Panc1 (cell line): ENCODE data around the gene MC1R. TPM values are rescaled to one million over a fixed set of nuclear protein-coding genes. Genes with fewer than 3 reads are reported as not detected.
"Not testable (repeated sequence)": the region's sequence is repeated elsewhere in the genome, so short reads cannot be mapped to it uniquely, and the experiment has no call there.

Source experiments
- ATAC-seq: fragments of 200-7000 bp; cut with Tn5 transposase; 2 replicates; pipeline ENCODE4 v1.9.1; 2020; ENCODE audit warnings: mild to moderate bottlenecking, moderate library complexity
- BruUV-seq: library from RNA; stranded (reverse); fragments of 400-500 nt; replicated peaks from 2 replicates; lab custom pipeline; 2021; lab: Mats Ljungman, UMichigan
- CTCF ChIA-PET: fragments of 300-600 bp; sonication (Branson Sonifier 250); formaldehyde crosslinking; loops from one replicate; lab custom pipeline; 2022; ENCODE audit warnings: antibody characterized with exemption; lab: Charles Lee
- POLR2A ChIA-PET: fragments of 300-600 bp; sonication (Branson Sonifier 250); formaldehyde crosslinking; loops from one replicate; lab custom pipeline; 2022; ENCODE audit warnings: antibody characterized with exemption; lab: Charles Lee
- DNase-seq: peaks from one replicate; pipeline ENCODE4 v3.0.0-alpha.2; 2010; ENCODE audit warnings: low read depth, low spot score
- H3K27ac ChIP-seq: 2 replicates; pipeline ENCODE4 v1.5.1; 2011; ENCODE audit warnings: mild to moderate bottlenecking, low read length, inconsistent platforms
- H3K27me3 ChIP-seq: fragments of 200-500 bp; sonication (Bioruptor generic); 2 replicates; pipeline ENCODE4 v1.6.0; 2014; ENCODE audit warnings: low read length, inconsistent platforms; ENCODE audit not compliant: control insufficient read depth, insufficient read depth
- H3K36me3 ChIP-seq: fragments of 200-500 bp; sonication (Bioruptor generic); 2 replicates; pipeline ENCODE4 v1.5.1; 2014; ENCODE audit warnings: inconsistent platforms, mild to moderate bottlenecking, low read length, moderate library complexity; ENCODE audit not compliant: control insufficient read depth, insufficient read depth
- H3K4me1 ChIP-seq: 2 replicates; pipeline ENCODE4 v1.5.1; 2011; ENCODE audit warnings: inconsistent platforms, mild to moderate bottlenecking, low read length, moderate library complexity; ENCODE audit not compliant: control insufficient read depth, insufficient read depth
- H3K4me3 ChIP-seq, 2 experiments: 2 replicates each; pipeline ENCODE4 v1.5.1; 2011 to 2012; ENCODE audit warnings: low read depth in 2 of 2, low read length in 2 of 2, mild to moderate bottlenecking in 2 of 2, inconsistent platforms in 1 of 2, moderate library complexity in 1 of 2
- H3K9me3 ChIP-seq: fragments of 200-500 bp; sonication (Bioruptor generic); 2 replicates; pipeline ENCODE4 v1.5.1; 2014; ENCODE audit warnings: low read depth, mild to moderate bottlenecking, inconsistent platforms, low read length, moderate library complexity; ENCODE audit not compliant: control insufficient read depth, insufficient read depth
- CTCF ChIP-seq: fragments of 450-650 bp; IDR thresholded peaks from 2 replicates; pipeline ENCODE4 v1.5.1; 2017; ENCODE audit warnings: mild to moderate bottlenecking
- POLR2AphosphoS5 ChIP-seq: IDR thresholded peaks from 2 replicates; pipeline ENCODE4 v1.6.1; 2012; ENCODE audit warnings: mild to moderate bottlenecking, low read depth, low read length, moderate library complexity
- REST ChIP-seq, 2 experiments: IDR thresholded peaks; 2 replicates each; pipeline ENCODE4 v1.6.1; 2011 to 2012; ENCODE audit warnings: low read depth in 2 of 2, control low read depth in 1 of 2, low read length in 1 of 2, mild to moderate bottlenecking in 1 of 2, moderate library complexity in 1 of 2; ENCODE audit not compliant: insufficient read depth in 1 of 2
- SIN3A ChIP-seq: IDR thresholded peaks from 2 replicates; pipeline ENCODE4 v1.6.1; 2012; ENCODE audit warnings: low read depth, mild to moderate bottlenecking, low read length, moderate library complexity, borderline replicate concordance; ENCODE audit not compliant: insufficient read depth
- TCF7L2 ChIP-seq: IDR thresholded peaks from 2 replicates; pipeline ENCODE4 v1.6.1; 2011; ENCODE audit warnings: mild to moderate bottlenecking, low read depth, low read length, inconsistent platforms
- in situ Hi-C: cut with HindIII; loops from 2 replicates; pipeline ENCODE4 v1.10.0; 2016; ENCODE audit warnings: low sequenced_read_pairs, low pct_unique_long_range_greater_than_20kb
- intact Hi-C: fragments of 100-400 bp; cut with micrococcal nuclease; formaldehyde crosslinking; loops from one replicate; pipeline ENCODE4 v1.10.0; 2022; ENCODE audit not compliant: unreplicated experiment
- total RNA-seq: library from RNA; stranded (reverse); gene quantifications from one replicate; pipeline ENCODE4 v1.2.1, GENCODE V29; 2021; ENCODE audit not compliant: unreplicated experiment

The MC1R gene
- total RNA-seq, 1 experiment from 2014 or later, result 8.7 TPM

GRCh38 chr16:89935620-89936019 lies 17.0 kb downstream of the MC1R start:
- CTCF ChIA-PET, ATAC-seq, H3K4me1 ChIP-seq, H3K36me3 ChIP-seq, intact Hi-C loops, H3K9me3 ChIP-seq, POLR2A ChIA-PET, H3K4me3 ChIP-seq, in situ Hi-C loops, H3K27me3 ChIP-seq, H3K27ac ChIP-seq, DNase-seq: not testable (repeated sequence)
- TSS peak; percentile 85 for BruUV-seq

GRCh38 chr16:89936034-89936433 lies 17.4 kb downstream of the MC1R start:
- ATAC-seq (no peak), DNase-seq (no peak)
- in situ Hi-C loops (no loop called here), intact Hi-C loops (no loop called here)
- Histone ChIP-seq H3K27ac (no peak overlapping the region), H3K36me3 (no peaks in the 10 kb centered on the region), H3K4me1 (no peaks in the 10 kb centered on the region), H3K9me3 (no peaks in the 10 kb centered on the region), H3K27me3 (no peaks in the 10 kb centered on the region), H3K4me3 (no peak overlapping the region)
- no TSS peak for BruUV-seq
- TF ChIP-seq SIN3A (no peak), REST (IDR thresholded peaks at IDR 0.05; ENCODE audit: insufficient read depth in 1 of 2, low read depth in 2 of 2, low read length in 1 of 2) (no peak), POLR2AphosphoS5 (no peak), TCF7L2 (no peak), CTCF (no peak)
- ChIA-PET CTCF (no interaction called here), POLR2A (no interaction called here)

- CTCF ChIA-PET, result no interaction called here
- in situ Hi-C loops, result no loop called here
These were observed 17.8 kb downstream of the MC1R start for GRCh38 chr16:89936508-89936907.

More at GRCh38 chr16:89936508-89936907, 17.8 kb downstream of the MC1R start:
- no TSS peak for BruUV-seq
- POLR2A ChIA-PET, result no interaction called here
- intact Hi-C loops, result no loop called here
- no peak overlapping the region for H3K4me3 ChIP-seq
- no peaks in the 10 kb centered on the region for H3K9me3 ChIP-seq
- H3K36me3 ChIP-seq, result no peaks in the 10 kb centered on the region
- no peak for ATAC-seq
- no peaks in the 10 kb centered on the region for H3K27me3 ChIP-seq
- no peaks in the 10 kb centered on the region for H3K4me1 ChIP-seq
- DNase-seq, result no peak
- no peak overlapping the region for H3K27ac ChIP-seq
- no peak for TF ChIP-seq CTCF
- no peak for TF ChIP-seq TCF7L2
- no peak for TF ChIP-seq REST (IDR thresholded peaks at IDR 0.05; ENCODE audit: insufficient read depth in 1 of 2, low read depth in 2 of 2, low read length in 1 of 2)
